HL-60 (cell line): Measurements from ENCODE around the gene ARHGAP33.

Source experiments
- CTCF ChIP-seq: IDR thresholded peaks from one replicate; pipeline ENCODE4 v1.5.1; 2011; ENCODE audit warnings: low read length, control low read depth, inconsistent platforms; ENCODE audit not compliant: insufficient read depth
- GABPA ChIP-seq: IDR thresholded peaks from 2 replicates; pipeline ENCODE4 v1.6.1; 2012; ENCODE audit warnings: low read depth
- POLR2AphosphoS5 ChIP-seq: IDR thresholded peaks from 2 replicates; pipeline ENCODE4 v1.6.1; 2012; ENCODE audit warnings: low read depth
- REST ChIP-seq: IDR thresholded peaks from 2 replicates; pipeline ENCODE4 v1.6.1; 2012; ENCODE audit warnings: low read depth; ENCODE audit not compliant: insufficient replicate concordance
- SPI1 ChIP-seq: IDR thresholded peaks from 2 replicates; pipeline ENCODE4 v1.6.1; 2012; ENCODE audit warnings: low read depth, mild to moderate bottlenecking, borderline replicate concordance

GRCh38 chr19:35806597-35806996, 31.2 kb downstream of the ARHGAP33 start:
- TF ChIP-seq CTCF (no peak), POLR2AphosphoS5 (no peak), SPI1 (no peak), REST (no peak), GABPA (no peak)
